ENCODE results near the gene BMPR1A. TPM values are rescaled to one million over a fixed set of nuclear protein-coding genes. Genes with fewer than 3 reads are reported as not detected.

BMPR1A gene
- total and polyA plus RNA-seq, 10 of the 15 experiments (the other 5 are each of a cell fraction or from before 2014, with no cell fraction given) = 2.3 to 22.7 (median 13.1) TPM

- CTCF ChIA-PET = interaction anchor here (0.6 kb wide), 1 partner anchor 115 kb away, joined by 3 read pairs; no protein-coding TSS in a partner anchor
- BruUV-seq (replicated peaks) = no TSS peak
Measured at GRCh38 chr10:86855513-86855912, 99.1 kb downstream of the BMPR1A start.

More at GRCh38 chr10:86855513-86855912, 99.1 kb downstream of the BMPR1A start:
- ChIA-PET POLR2A (interaction anchor here (0.6 to 0.7 kb wide), 2 partner anchors 11 to 32 kb away, joined by 3 read pairs; no protein-coding TSS in a partner anchor), RAD21 (ENCODE audit: unreplicated experiment) (no interaction called here), SMC1A (ENCODE audit: uncharacterized antibody, unreplicated experiment) (interaction anchor here (1.1 to 1.3 kb wide), 3 partner anchors 23 to 57 kb away, joined by 3 to 4 read pairs (median 3); no protein-coding TSS in a partner anchor)
- H3K79me2 ChIP-seq (ENCODE audit: control insufficient read depth, insufficient read depth, low read length) = no peaks in the 10 kb centered on the region
- no peak overlapping the region for H3K4me2 ChIP-seq (ENCODE audit: control insufficient read depth, insufficient read depth)
- TF ChIP-seq ZNF274 (IDR thresholded peaks at IDR 0.05; ENCODE audit: insufficient read depth, insufficient read length) = no peak
- TF ChIP-seq E2F8 (IDR thresholded peaks at IDR 0.05; ENCODE audit: low read depth, partially characterized antibody) = no peak
- no peak for TF ChIP-seq BMI1 (IDR thresholded peaks at IDR 0.05; ENCODE audit: borderline replicate concordance)
- TF ChIP-seq HDAC6 (IDR thresholded peaks at IDR 0.05; ENCODE audit: unreplicated experiment) = no peak
- no peak for TF ChIP-seq IRF4 (IDR thresholded peaks at IDR 0.05; ENCODE audit: low read depth, low read length)
- no peak for TF ChIP-seq RELA (IDR thresholded peaks at IDR 0.05; ENCODE audit: borderline replicate concordance, partially characterized antibody)
- no peak for TF ChIP-seq NR2C1 (IDR thresholded peaks at IDR 0.05)
- TF ChIP-seq GABPA (IDR thresholded peaks at IDR 0.05; ENCODE audit: low read depth) = no peak
- no peak for TF ChIP-seq SMC3 (IDR thresholded peaks at IDR 0.05; ENCODE audit: borderline replicate concordance, low read length)
- TF ChIP-seq ZZZ3 (IDR thresholded peaks at IDR 0.05; ENCODE audit: control insufficient read depth, insufficient read length, low read depth) = no peak
- TF ChIP-seq SREBF1 (IDR thresholded peaks at IDR 0.05; ENCODE audit: low read length) = no peak
- TF ChIP-seq RCOR1 (conservative IDR thresholded peaks at IDR 0.05; ENCODE audit: low read depth, low read length) = no peak
- TF ChIP-seq ATF7 (IDR thresholded peaks at IDR 0.05; ENCODE audit: low read depth) = no peak
- no peak for TF ChIP-seq SRF (IDR thresholded peaks at IDR 0.05; ENCODE audit: low read depth in 2 of 2, low read length in 2 of 2)
- TF ChIP-seq MTA2 (IDR thresholded peaks at IDR 0.05; ENCODE audit: low read depth) = no peak
- no peak for TF ChIP-seq ZNF384 (IDR thresholded peaks at IDR 0.05; ENCODE audit: borderline replicate concordance, low read depth, low read length)
- TF ChIP-seq SMAD5 (IDR thresholded peaks at IDR 0.05; ENCODE audit: low read depth) = no peak
- no peak for TF ChIP-seq ESRRA (IDR thresholded peaks at IDR 0.05; ENCODE audit: low read length)
- TF ChIP-seq, protein P1, sequence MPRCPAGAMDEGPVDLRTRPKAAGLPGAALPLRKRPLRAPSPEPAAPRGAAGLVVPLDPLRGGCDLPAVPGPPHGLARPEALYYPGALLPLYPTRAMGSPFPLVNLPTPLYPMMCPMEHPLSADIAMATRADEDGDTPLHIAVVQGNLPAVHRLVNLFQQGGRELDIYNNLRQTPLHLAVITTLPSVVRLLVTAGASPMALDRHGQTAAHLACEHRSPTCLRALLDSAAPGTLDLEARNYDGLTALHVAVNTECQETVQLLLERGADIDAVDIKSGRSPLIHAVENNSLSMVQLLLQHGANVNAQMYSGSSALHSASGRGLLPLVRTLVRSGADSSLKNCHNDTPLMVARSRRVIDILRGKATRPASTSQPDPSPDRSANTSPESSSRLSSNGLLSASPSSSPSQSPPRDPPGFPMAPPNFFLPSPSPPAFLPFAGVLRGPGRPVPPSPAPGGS (IDR thresholded peaks at IDR 0.05; ENCODE audit: borderline replicate concordance, insufficient read depth, low read depth, low read length, poor library complexity, severe bottlenecking) = no peak
- no peaks in the 10 kb centered on the region for H3K4me1 ChIP-seq (ENCODE audit: control insufficient read depth, insufficient read depth, low read length)
- no peak overlapping the region for H3K27ac ChIP-seq (ENCODE audit: control insufficient read depth, insufficient read depth)
- no peaks in the 10 kb centered on the region for H4K20me1 ChIP-seq (ENCODE audit: control insufficient read depth, insufficient read depth)
- intact Hi-C loops (cut with micrococcal nuclease; ENCODE audit: unreplicated experiment) = no loop called here
- ATAC-seq (no peak), FAIRE-seq (no peak), DNase-seq (ENCODE audit: low read depth, low spot score) (no peak)
- 50% methylated on average over 1 of the region's 1 CpG for WGBS (ENCODE audit: insufficient coverage, insufficient replicate concordance, low lambda C conversion rate, missing lambda C conversion rate)
- peaks cover 2 to 5% of the 10 kb centered on the region in 2 experiments; a peak in 3 of 4 replicates for H3K36me3 ChIP-seq (ENCODE audit: control insufficient read depth in 2 of 2, insufficient read depth in 2 of 2, low read length in 1 of 2)
- H3K4me3 ChIP-seq = no peak overlapping the region
- H3K9me3 ChIP-seq (replicated peaks; ENCODE audit: control insufficient read depth, insufficient read depth, low read length) = no peaks in the 10 kb centered on the region; the same call in 1 of the 3 replicates
- H2AFZ ChIP-seq (ENCODE audit: control insufficient read depth, low read depth, low read length) = no peak overlapping the region
- H3K9ac ChIP-seq (ENCODE audit: control insufficient read depth, insufficient read depth, low read length) = no peak overlapping the region
- in situ Hi-C loops (cut with MboI) = no loop called here
- no peaks in the 10 kb centered on the region for H3K27me3 ChIP-seq (replicated peaks in 1 of 2; ENCODE audit: control insufficient read depth in 2 of 2, insufficient read depth in 2 of 2, low read length in 1 of 2)

Data from GM12878 (cell line).